ENCODE measurements around the gene CFAP46.
"Not testable (repeated sequence)": the region's sequence is repeated elsewhere in the genome, so short reads cannot be mapped to it uniquely, and the experiment has no call there.

Gene CFAP46

GRCh38 chr10:132979491-132980425, 37.4 kb upstream of the CFAP46 start:
- DNase-seq, result no peak

- DNase-seq, result no peak
Observed at GRCh38 chr10:132978542-132978941, 36.2 kb upstream of the CFAP46 start.

GRCh38 chr10:132977807-132978206, 35.4 kb upstream of the CFAP46 start:
- no peak for DNase-seq

GRCh38 chr10:132977076-132977475, 34.7 kb upstream of the CFAP46 start:
- DNase-seq, result no peak

GRCh38 chr10:132975831-132976682, 33.7 kb upstream of the CFAP46 start:
- no peak for DNase-seq

- DNase-seq, result no peak
Observed at GRCh38 chr10:132974886-132975830, 32.8 kb upstream of the CFAP46 start.

DNA sequence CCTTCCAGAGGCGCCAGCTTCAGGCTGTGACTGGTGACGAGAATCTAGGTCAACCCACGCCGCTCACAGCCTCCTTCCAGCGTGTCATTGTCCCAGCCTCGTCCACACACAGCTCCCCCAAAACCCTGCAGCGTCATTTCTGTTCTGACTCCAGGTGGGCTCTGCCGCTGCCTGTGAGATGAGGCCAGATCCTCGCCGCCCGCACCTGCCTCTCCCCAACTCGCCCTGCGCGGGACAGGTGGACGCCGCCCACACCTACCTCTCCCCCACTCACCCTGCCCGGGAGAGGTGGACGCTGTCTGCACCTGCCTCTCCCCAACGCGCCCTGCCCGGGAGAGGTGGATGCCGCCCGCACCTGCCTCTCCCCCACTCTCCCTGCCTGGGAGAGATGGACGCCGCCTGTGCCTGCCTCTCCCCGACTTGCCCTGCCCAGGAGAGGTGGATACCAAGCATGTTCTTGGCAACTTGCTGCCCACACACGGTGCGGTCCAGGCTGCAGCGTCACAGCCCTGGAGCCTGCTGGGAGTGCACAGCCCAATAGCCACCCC, 32.0 kb upstream of the CFAP46 start:
- no peak for DNase-seq

DNA sequence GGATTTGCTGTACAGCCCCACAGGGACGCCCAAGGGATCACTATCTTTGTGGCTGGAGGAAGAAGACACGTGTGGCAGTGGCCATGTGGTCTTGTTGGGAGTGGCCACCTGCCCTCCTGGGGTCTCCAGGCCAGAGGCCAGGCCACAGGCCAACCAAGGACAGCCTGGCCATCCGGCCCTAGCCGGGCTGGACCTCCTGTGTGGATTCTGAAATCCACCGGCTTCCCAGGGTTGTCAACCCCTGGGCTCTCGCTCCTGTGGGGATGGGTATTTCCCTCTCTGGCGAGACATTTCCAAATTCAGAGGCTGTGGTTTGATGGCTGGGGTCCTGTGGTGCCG, 31.5 kb upstream of the CFAP46 start:
- DNase-seq, result no peak

GRCh38 chr10:132972986-132973902, 30.9 kb upstream of the CFAP46 start:
- no peak for DNase-seq

- no peak for DNase-seq
Observed at GRCh38 chr10:132972149-132972985, 30.0 kb upstream of the CFAP46 start.

DNA sequence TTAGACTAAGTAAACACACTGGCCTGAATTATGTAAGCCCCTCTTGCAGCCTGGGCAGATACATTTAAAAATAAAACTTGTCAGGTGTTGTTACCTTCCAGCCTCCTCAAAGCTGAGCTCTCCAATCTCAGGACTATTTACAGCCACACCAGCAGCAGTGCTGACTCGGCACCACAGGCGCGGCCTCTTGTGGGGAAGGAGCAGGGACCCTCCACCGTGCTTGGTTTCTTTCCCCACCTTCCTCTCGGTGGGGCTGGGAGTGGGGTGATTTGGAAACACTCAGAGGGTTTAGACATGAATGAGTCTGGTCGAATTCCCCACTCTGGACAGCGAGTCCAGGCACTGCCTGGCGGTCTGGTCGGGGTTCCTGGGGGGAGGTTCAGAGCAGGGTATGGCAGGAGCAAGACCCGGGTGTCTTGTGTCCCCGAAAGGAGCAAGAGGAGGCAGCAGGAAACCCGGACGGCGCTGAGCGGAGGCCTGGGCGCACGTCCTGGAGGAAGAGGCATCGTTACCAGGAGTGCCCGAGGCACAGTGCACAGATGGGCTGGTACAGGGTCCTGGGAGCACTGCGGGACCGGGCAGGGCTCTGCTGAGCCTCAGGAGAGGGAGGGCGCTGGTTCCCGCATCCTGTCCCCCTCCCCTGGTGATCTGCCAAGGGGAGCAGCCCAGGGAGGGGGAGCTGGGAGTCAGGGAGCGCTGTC, 29.2 kb upstream of the CFAP46 start:
- DNase-seq, result no peak

- DNase-seq, result no peak
Observed at GRCh38 chr10:132970641-132971438, 28.5 kb upstream of the CFAP46 start.

- no peak for DNase-seq
Observed at GRCh38 chr10:132967540-132967939, 25.2 kb upstream of the CFAP46 start.

DNA sequence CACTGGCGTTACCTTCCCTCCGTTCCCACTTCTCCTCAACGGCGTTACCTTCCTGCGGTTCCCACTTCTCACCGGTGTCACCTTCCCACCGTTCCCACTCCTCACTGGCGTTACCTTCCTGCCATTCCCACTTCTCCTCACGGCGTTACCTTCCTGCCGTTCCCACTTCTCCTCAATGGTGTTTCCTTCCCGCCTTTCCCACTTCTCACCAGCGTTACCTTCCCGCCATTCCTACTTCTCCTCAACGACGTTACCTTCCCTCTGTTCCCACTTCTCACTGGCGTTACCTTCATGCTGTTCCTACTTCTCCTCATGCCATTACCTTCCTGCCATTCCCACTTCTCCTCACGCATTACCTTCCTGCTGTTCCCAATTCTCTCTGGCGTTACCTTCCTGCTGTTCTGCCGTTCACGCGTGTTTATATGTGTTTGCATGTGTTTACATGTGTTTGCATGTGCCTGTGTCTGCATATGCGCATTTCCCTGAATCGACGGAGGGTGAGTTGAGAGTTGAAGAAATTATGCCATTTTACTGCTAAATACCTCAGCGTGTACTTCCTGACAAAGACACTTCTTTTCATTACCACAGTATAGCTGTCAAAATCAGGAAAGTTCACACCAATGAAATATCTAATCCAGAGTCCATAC, 23.2 kb upstream of the CFAP46 start:
- DNase-seq, result no peak

GRCh38 chr10:132964707-132965410, 22.5 kb upstream of the CFAP46 start:
- DNase-seq, result not testable (repeated sequence)

- DNase-seq, result no peak
Observed at GRCh38 chr10:132964231-132964630, 21.9 kb upstream of the CFAP46 start.

DNA sequence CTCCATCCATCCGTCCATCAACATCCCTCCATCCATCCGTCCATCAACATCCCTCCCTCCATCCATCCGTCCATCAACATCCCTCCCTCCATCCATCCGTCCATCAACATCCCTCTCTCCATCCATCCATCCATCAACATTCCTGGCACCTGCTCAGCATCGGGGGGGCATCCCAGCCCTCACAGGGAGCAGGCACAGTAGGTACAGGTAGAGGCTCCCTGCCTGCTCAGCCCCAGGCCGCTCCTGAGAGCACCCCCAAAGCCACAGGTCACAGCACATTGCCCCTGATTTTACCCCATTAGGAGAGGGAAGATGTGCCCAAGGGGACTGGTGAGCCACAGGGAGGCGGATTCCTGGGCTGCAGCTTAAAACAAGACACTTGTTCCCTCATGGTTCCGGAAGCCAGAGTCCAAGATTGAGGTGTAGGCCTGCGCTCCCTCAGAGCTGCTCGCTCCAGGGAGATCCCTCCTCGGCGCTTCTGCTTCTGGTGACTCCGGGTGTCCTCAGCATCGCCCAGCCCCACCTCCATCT, 21.1 kb upstream of the CFAP46 start:
- no peak for DNase-seq

Data from hematopoietic multipotent progenitor cell treated with erythropoietin and hydrocortisone succinate and interleukin-3 and kit ligand, for 6 days (in vitro differentiated cells).